ENCODE data around the gene CFAP97D1. TPM values are rescaled to one million over a fixed set of nuclear protein-coding genes. Genes with fewer than 3 reads are reported as not detected.

CFAP97D1 gene
- total and polyA plus RNA-seq, 2 experiments from 2014 or later, result 0.07 to 0.10 TPM

DNA sequence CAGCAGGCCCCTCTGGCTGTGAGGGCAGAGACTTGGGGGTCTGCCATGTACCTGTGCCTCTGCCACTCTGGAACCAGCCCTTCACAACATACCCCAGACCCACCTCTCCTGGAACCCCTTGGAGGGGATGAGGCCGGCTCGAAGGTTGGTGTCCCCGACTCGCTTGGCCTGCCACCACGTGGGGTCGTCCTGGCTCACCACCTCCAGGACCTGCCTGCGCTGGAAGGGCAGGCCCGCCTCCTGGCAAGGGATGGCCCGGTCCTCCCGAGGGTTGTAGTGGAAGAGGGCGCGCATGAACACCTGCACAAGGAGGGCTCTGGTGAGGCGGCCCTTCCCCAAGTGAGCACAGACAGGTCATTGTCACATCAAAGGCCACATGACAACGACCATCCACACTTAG, 40.5 kb downstream of the CFAP97D1 start:
- Histone ChIP-seq H3K27me3 (ENCODE audit: insufficient read depth) (no peaks in the 10 kb centered on the region), H3K9me2 (ENCODE audit: insufficient read depth) (no peaks in the 10 kb centered on the region), H3K4me3 (no peak overlapping the region), H2AFZ (no peak overlapping the region), H3K27ac (ENCODE audit: low read depth) (no peak overlapping the region), H3K4me2 (no peak overlapping the region), H4K20me1 (replicated peaks; ENCODE audit: insufficient read depth) (no peaks in the 10 kb centered on the region; the same call in 1 of the 2 replicates), H3K36me3 (ENCODE audit: insufficient read depth) (no peaks in the 10 kb centered on the region), H3K4me1 (ENCODE audit: insufficient read depth) (no peaks in the 10 kb centered on the region), H3K79me2 (replicated peaks; ENCODE audit: insufficient read depth) (no peaks in the 10 kb centered on the region), H3F3A (replicated peaks; ENCODE audit: low read depth) (no peaks in the 10 kb centered on the region)
- Mint-ChIP-seq H3K4me1 (no peaks in the 10 kb centered on the region), H3K4me3 (no peak overlapping the region), H3K27me3 (ENCODE audit: insufficient read depth, low read depth, poor library complexity) (no peaks in the 10 kb centered on the region), H3K9me3 (no peaks in the 10 kb centered on the region), H3K27ac (no peak overlapping the region), H3K36me3 (ENCODE audit: low read depth) (no peaks in the 10 kb centered on the region; the same call in 2 of the 3 replicates)
- no peak for ATAC-seq
- no peak for DNase-seq (ENCODE audit: low spot score)
- TF ChIP-seq, protein P1, sequence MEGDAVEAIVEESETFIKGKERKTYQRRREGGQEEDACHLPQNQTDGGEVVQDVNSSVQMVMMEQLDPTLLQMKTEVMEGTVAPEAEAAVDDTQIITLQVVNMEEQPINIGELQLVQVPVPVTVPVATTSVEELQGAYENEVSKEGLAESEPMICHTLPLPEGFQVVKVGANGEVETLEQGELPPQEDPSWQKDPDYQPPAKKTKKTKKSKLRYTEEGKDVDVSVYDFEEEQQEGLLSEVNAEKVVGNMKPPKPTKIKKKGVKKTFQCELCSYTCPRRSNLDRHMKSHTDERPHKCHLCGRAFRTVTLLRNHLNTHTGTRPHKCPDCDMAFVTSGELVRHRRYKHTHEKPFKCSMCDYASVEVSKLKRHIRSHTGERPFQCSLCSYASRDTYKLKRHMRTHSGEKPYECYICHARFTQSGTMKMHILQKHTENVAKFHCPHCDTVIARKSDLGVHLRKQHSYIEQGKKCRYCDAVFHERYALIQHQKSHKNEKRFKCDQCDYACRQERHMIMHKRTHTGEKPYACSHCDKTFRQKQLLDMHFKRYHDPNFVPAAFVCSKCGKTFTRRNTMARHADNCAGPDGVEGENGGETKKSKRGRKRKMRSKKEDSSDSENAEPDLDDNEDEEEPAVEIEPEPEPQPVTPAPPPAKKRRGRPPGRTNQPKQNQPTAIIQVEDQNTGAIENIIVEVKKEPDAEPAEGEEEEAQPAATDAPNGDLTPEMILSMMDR (conservative IDR thresholded peaks at IDR 0.05; ENCODE audit: low read depth in 2 of 2), result 0 out of 4 replicates have a peak, but pooled peaks of 1 of the 2 experiments have one; percentile 3
- no peak for TF ChIP-seq EZH2phosphoT487 (IDR thresholded peaks at IDR 0.05; ENCODE audit: unreplicated experiment)

DNA sequence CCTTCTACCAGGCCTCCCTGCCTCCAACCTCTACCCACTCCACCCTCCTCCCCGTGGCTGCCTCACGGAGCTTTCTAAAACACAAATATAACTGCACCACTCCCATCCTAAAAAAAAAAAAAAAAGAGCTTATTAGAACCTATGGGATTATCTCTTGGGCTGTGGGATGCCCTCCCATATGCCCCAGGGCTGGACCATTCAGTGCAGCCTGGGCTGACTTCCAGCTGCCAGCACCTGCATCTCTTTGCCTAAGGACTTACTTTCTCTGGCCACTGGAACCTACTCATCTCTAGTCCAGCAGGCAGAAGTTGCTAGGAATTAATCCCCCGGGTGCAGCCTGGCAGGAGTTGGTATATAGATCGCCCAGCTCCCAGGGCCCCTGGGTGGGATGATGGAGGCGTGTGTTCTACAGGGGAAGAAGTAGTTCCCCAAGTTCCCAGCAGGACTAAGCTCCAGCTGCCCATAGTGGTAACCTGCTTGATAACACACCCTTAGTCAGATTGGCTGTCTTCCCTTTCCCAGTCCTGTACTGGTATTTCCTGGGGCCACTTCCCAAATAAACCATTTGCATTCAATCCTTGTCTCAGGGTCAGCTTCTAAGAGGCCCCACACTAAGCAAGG, 42.4 kb downstream of the CFAP97D1 start:
- no peak overlapping the region for H3K27ac ChIP-seq (ENCODE audit: low read depth)
- H3K4me1 ChIP-seq (ENCODE audit: insufficient read depth), result no peaks in the 10 kb centered on the region
- H3K4me3 ChIP-seq, result no peak overlapping the region
- no peaks in the 10 kb centered on the region for H3K27me3 Mint-ChIP-seq (ENCODE audit: insufficient read depth, low read depth, poor library complexity)
- H3K4me2 ChIP-seq, result no peak overlapping the region
- no peak overlapping the region for H3K4me3 Mint-ChIP-seq
- H3K36me3 Mint-ChIP-seq (ENCODE audit: low read depth), result peaks cover 3% of the 10 kb centered on the region; the same call in 1 of the 3 replicates
- no peaks in the 10 kb centered on the region for H3K36me3 ChIP-seq (ENCODE audit: insufficient read depth)
- no peaks in the 10 kb centered on the region for H3K9me2 ChIP-seq (ENCODE audit: insufficient read depth)
- no peak overlapping the region for H3K27ac Mint-ChIP-seq
- H2AFZ ChIP-seq, result no peak overlapping the region
- H3F3A ChIP-seq (replicated peaks; ENCODE audit: low read depth), result no peaks in the 10 kb centered on the region
- H3K27me3 ChIP-seq (ENCODE audit: insufficient read depth), result no peaks in the 10 kb centered on the region
- no peaks in the 10 kb centered on the region; the same call in 1 of the 2 replicates for H4K20me1 ChIP-seq (replicated peaks; ENCODE audit: insufficient read depth)
- H3K79me2 ChIP-seq (replicated peaks; ENCODE audit: insufficient read depth), result no peaks in the 10 kb centered on the region
- H3K9me3 Mint-ChIP-seq, result no peaks in the 10 kb centered on the region
- DNase-seq (ENCODE audit: low spot score), result no peak
- ATAC-seq, result no peak
- H3K4me1 Mint-ChIP-seq, result no peaks in the 10 kb centered on the region
- TF ChIP-seq ZNF331 (CRISPR knock-in tag; IDR thresholded peaks at IDR 0.05; ENCODE audit: low read depth), result no peak
- TF ChIP-seq, protein P2, sequence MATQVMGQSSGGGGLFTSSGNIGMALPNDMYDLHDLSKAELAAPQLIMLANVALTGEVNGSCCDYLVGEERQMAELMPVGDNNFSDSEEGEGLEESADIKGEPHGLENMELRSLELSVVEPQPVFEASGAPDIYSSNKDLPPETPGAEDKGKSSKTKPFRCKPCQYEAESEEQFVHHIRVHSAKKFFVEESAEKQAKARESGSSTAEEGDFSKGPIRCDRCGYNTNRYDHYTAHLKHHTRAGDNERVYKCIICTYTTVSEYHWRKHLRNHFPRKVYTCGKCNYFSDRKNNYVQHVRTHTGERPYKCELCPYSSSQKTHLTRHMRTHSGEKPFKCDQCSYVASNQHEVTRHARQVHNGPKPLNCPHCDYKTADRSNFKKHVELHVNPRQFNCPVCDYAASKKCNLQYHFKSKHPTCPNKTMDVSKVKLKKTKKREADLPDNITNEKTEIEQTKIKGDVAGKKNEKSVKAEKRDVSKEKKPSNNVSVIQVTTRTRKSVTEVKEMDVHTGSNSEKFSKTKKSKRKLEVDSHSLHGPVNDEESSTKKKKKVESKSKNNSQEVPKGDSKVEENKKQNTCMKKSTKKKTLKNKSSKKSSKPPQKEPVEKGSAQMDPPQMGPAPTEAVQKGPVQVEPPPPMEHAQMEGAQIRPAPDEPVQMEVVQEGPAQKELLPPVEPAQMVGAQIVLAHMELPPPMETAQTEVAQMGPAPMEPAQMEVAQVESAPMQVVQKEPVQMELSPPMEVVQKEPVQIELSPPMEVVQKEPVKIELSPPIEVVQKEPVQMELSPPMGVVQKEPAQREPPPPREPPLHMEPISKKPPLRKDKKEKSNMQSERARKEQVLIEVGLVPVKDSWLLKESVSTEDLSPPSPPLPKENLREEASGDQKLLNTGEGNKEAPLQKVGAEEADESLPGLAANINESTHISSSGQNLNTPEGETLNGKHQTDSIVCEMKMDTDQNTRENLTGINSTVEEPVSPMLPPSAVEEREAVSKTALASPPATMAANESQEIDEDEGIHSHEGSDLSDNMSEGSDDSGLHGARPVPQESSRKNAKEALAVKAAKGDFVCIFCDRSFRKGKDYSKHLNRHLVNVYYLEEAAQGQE (IDR thresholded peaks at IDR 0.05; ENCODE audit: unreplicated experiment), result no peak
- no peak for TF ChIP-seq STAT1 (IDR thresholded peaks at IDR 0.05; ENCODE audit: unreplicated experiment)
- TF ChIP-seq, protein P1 (conservative IDR thresholded peaks at IDR 0.05; ENCODE audit: low read depth in 2 of 2), result no peak
- no peak for TF ChIP-seq EZH2 (IDR thresholded peaks at IDR 0.05; ENCODE audit: low read depth, unreplicated experiment)
- no peak for TF ChIP-seq ZNF114 (CRISPR knock-in tag; IDR thresholded peaks at IDR 0.05)
- TF ChIP-seq NANOG (IDR thresholded peaks at IDR 0.05; ENCODE audit: borderline replicate concordance), result no peak
- TF ChIP-seq CREB1 (CRISPR knock-in tag; IDR thresholded peaks at IDR 0.05; ENCODE audit: low read depth), result no peak
- TF ChIP-seq POLR2AphosphoS5 (IDR thresholded peaks at IDR 0.05; ENCODE audit: low read depth), result no peak
- no peak for TF ChIP-seq EZH2phosphoT487 (IDR thresholded peaks at IDR 0.05; ENCODE audit: unreplicated experiment)

Data from GM23338 (cell line).